Thymus (tissue), 11 donors: Measurements from ENCODE around the gene CELF4. TPM values are rescaled to one million over a fixed set of nuclear protein-coding genes. Genes with fewer than 3 reads are reported as not detected.

Source experiments
- DNase-seq, 9 donors: peaks; one replicate each; pipeline ENCODE4 v3.0.0-alpha.2; 2013; ENCODE audit warnings: low spot score in 9 of 9, low read depth in 6 of 9, missing footprints in 1 of 9
- H3K27ac ChIP-seq, 2 donors: one replicate each; pipeline ENCODE4 v1.5.1; 2013; ENCODE audit warnings: control low read depth in 1 of 2, low read depth in 1 of 2, low read length in 1 of 2, mild to moderate bottlenecking in 1 of 2, moderate library complexity in 1 of 2
- H3K27me3 ChIP-seq, 2 donors: one replicate each; pipeline ENCODE4 v1.5.1; 2013; ENCODE audit warnings: low read length in 1 of 2; ENCODE audit not compliant: control insufficient read depth in 2 of 2, insufficient read depth in 1 of 2
- H3K36me3 ChIP-seq, 2 donors: one replicate each; pipeline ENCODE4 v1.5.1; 2013; ENCODE audit warnings: low read length in 1 of 2, mild to moderate bottlenecking in 1 of 2, moderate library complexity in 1 of 2; ENCODE audit not compliant: control insufficient read depth in 2 of 2, insufficient read depth in 2 of 2
- H3K4me1 ChIP-seq, 2 donors: one replicate each; pipeline ENCODE4 v1.5.1; 2013; ENCODE audit warnings: low read length in 2 of 2; ENCODE audit not compliant: control insufficient read depth in 2 of 2, insufficient read depth in 2 of 2
- H3K4me3 ChIP-seq, 2 donors: one replicate each; pipeline ENCODE4 v1.5.1; 2013; ENCODE audit warnings: low read length in 2 of 2, control low read depth in 1 of 2, mild to moderate bottlenecking in 1 of 2
- H3K9me3 ChIP-seq, 2 donors: one replicate each; pipeline ENCODE4 v1.5.1; 2013; ENCODE audit warnings: low read length in 1 of 2, mild to moderate bottlenecking in 1 of 2; ENCODE audit not compliant: control insufficient read depth in 2 of 2, insufficient read depth in 1 of 2
- WGBS: extraction: QIAGEN DNeasy Blood & Tissue Kit; methylation state at CpG from one replicate; pipeline ENCODE4 v1.1.7; 2013; 5-methylcytosine and 5-hydroxymethylcytosine counted together
- polyA plus RNA-seq: library from polyadenylated mRNA; stranded (reverse); fragments of 200-250 nt; gene quantifications from one replicate; pipeline ENCODE4 v1.2.3, GENCODE V29; 2013
- total RNA-seq: library from RNA; stranded (reverse); fragments of 120-200 nt; gene quantifications from one replicate; pipeline ENCODE4 v1.2.4, GENCODE V29; 2013
- donor health status: healthy.

CELF4 gene
- total and polyA plus RNA-seq, 2 donors, result 0.05 to 0.39 TPM

DNA sequence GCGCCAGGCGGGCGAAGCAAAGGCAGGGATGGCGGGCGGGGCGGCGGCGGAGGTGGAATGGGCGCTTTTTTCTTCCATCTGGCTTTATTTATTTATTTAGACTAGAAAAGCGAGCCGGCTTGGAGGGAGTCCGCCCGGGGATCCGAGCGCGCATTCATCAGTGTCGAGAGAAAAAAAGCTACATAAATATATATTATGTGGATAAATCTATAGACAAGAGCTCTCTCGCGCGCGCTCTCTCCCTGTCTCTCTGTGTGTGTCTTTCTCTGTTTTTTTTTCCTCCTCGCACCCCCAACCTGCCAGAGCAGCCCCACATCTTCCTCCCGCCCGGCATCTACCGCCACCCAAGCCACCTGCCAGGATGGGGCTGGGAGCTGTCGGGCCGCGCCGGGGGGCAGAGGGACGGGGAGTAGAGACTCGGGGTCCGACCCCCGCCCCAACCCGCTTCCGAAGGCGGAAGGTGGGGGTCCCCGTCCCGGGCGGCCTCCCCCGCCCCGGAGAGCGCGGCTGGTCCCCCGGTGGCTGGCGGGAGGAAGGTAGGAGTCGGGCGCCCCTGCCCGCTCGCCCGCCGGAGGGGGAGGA lies 972 bp upstream of the CELF4 start:
- DNase-seq, result no peak
- Histone ChIP-seq H3K27ac (no peak overlapping the region), H3K4me1 (no peaks in the 10 kb centered on the region), H3K36me3 (no peaks in the 10 kb centered on the region), H3K4me3 (peak overlapping the region in 1 of 2 donors; percentile 31), H3K9me3 (no peaks in the 10 kb centered on the region), H3K27me3 (peaks cover 50 to 86% of the 10 kb centered on the region in 2 donors)
- WGBS, result 2% methylated on average over 51 of the region's 51 CpGs

DNA sequence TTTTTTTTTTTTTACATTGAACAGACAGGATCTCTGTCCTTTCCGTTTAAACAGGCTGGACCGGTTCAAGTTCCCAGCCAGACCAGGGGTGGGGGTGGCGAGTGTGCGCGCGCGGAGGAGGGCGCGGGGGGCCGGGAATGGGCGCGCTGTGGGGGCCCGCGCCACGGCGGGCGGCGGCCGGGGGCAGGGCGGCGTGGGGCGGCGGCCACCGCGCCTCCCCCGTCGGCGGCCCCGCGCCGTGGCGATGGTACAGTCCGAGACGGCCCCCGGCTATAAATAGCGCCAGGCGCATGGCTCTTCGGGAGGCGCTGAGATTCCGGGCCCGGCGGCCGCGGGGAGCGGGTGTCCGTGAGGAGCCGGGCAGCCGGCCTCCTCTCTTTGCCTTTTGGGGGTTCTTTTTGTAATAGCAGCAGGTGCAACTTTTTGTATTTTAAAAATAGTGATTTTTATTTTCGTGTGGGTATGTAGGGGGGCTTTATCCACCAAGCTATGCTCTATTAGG lies 430 bp upstream of the CELF4 start:
- Histone ChIP-seq H3K36me3 (no peaks in the 10 kb centered on the region), H3K27ac (no peak overlapping the region), H3K9me3 (no peaks in the 10 kb centered on the region), H3K4me3 (no peak overlapping the region), H3K27me3 (peaks cover 50 to 85% of the 10 kb centered on the region in 2 donors), H3K4me1 (no peaks in the 10 kb centered on the region)
- WGBS, result 2% methylated on average over 49 of the region's 49 CpGs
- DNase-seq, result no peak

DNA sequence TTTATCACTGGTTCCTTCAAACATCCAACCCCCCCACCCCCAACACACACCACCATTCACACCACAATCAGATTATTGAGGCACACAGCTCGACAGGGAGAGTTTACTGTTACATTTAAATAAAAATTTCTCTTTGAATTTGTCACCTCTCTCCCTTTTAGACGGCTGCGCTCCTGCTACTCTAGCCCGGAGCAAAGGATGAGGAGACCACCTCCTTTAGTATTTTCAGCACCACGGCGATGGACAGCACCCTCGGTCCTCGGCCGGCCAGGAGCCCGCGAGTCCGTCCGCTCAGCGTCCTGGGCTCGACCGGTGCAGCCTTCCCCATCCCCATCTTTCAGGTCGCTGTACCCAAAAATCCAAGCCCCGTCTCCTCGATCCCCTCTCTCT lies 892 bp downstream of the CELF4 start:
- 5% methylated on average over 19 of the region's 19 CpGs for WGBS
- H3K4me3 ChIP-seq, result no peak overlapping the region

DNA sequence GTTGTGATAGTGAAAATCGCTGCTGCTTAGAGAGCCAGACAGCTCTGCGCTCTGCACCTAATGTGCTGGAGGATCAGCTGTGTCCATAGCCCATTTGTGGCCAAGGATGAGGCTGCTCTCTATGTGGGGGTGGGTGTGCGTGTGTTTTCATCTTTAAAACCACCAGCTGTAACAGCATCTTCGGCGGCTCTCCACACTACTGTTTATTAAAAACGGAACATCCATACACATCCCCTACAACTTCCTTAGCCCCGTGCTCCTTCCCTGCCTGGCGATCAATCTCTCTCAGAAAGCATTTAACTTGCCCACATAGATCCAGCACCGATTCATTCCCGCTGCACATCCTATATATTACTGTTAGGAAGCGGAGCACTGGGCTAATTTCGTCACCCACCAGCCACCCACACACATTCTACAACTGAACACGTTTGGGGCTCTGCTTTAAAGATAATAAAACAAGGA lies 1.6 kb downstream of the CELF4 start:
- WGBS, result 44% methylated on average over 13 of the region's 13 CpGs
- no peaks in the 10 kb centered on the region for H3K9me3 ChIP-seq
- no peak for DNase-seq
- no peaks in the 10 kb centered on the region for H3K4me1 ChIP-seq
- H3K27me3 ChIP-seq, result peaks cover 49 to 69% of the 10 kb centered on the region in 2 donors
- no peak overlapping the region for H3K4me3 ChIP-seq
- no peak overlapping the region for H3K27ac ChIP-seq
- no peaks in the 10 kb centered on the region for H3K36me3 ChIP-seq

More for the DNA sequence above, 892 bp downstream of the CELF4 start:
- Histone ChIP-seq H3K27ac (no peak overlapping the region), H3K4me1 (no peaks in the 10 kb centered on the region), H3K27me3 (peaks cover 50 to 77% of the 10 kb centered on the region in 2 donors), H3K9me3 (no peaks in the 10 kb centered on the region), H3K36me3 (no peaks in the 10 kb centered on the region)
- peak in 6 of 9 donors; percentile 2 to 27 (median 10) for DNase-seq

DNA sequence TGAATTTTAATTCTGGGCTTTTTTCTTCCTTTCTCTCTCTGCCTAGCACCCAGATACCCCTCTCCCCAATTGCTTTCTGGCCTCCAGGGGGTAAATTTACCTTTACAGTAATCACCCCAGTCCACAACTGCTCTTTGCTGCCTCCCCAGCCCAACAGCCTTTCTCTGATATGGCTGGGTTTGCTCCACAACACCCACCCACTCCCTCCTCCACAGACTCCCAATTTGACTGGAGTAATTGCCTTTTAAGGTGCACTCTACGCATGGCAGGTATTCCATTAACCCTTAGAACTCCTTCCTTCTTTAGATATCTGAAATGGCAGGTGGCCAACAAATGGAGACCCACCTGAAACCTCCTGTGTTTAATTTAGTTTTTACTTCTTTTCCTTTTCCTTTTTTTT lies 3.6 kb downstream of the CELF4 start:
- DNase-seq, result no peak
- 60% methylated on average over 1 of the region's 1 CpG for WGBS
- no peak overlapping the region for H3K4me3 ChIP-seq
- H3K36me3 ChIP-seq, result no peaks in the 10 kb centered on the region
- H3K9me3 ChIP-seq, result no peaks in the 10 kb centered on the region
- peaks cover 31 to 49% of the 10 kb centered on the region in 2 donors for H3K27me3 ChIP-seq
- H3K27ac ChIP-seq, result no peak overlapping the region
- H3K4me1 ChIP-seq, result no peaks in the 10 kb centered on the region

DNA sequence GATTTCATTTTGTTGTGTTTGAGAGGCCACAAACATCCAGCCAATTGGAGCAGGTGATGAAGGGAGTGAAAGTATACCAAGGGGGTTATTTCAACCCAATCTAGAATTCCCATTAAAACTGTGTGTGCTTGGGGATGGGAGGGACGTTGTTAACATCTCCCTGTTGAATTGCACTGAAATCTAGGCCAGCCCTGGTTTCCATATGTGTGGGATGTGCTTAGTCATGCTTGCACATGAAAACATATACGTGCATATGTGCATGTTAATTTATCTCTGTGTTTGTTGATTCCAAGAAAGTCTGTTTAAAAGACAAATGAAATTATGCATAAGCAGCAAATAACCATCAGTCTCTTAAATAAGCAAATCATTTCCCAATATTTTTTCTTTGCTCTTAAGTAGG lies 5.6 kb downstream of the CELF4 start:
- WGBS, result 54% methylated on average over 2 of the region's 2 CpGs

DNA sequence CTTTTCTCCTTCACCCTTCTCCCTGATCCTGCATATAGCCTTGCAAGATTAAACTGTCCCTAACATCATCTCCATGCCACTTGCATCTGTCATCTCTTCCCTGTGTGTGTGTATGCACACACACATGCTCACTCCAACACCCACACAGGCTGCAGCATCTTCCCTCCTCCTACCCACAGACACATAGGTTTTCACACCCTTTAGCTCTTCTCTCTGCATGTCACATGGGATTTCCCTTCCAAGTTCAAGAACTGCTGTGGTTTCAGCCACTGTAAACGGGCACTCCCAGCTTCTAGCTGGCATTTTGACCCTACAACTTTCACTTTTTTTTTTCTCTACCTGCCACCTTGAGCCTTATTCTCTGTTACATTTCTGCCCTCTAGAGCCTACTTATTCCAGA lies 6.4 kb downstream of the CELF4 start:
- Histone ChIP-seq H3K27me3 (peaks cover 7 to 22% of the 10 kb centered on the region in 2 donors), H3K4me1 (no peaks in the 10 kb centered on the region), H3K36me3 (no peaks in the 10 kb centered on the region), H3K27ac (no peak overlapping the region), H3K9me3 (no peaks in the 10 kb centered on the region), H3K4me3 (no peak overlapping the region)
- DNase-seq, result no peak
- 59% methylated on average over 1 of the region's 1 CpG for WGBS

More for the DNA sequence above, 5.6 kb downstream of the CELF4 start:
- no peak overlapping the region for H3K4me3 ChIP-seq
- H3K4me1 ChIP-seq, result no peaks in the 10 kb centered on the region
- H3K36me3 ChIP-seq, result no peaks in the 10 kb centered on the region
- peaks cover 15 to 30% of the 10 kb centered on the region in 2 donors for H3K27me3 ChIP-seq
- H3K9me3 ChIP-seq, result no peaks in the 10 kb centered on the region
- no peak overlapping the region for H3K27ac ChIP-seq
- DNase-seq, result no peak

DNA sequence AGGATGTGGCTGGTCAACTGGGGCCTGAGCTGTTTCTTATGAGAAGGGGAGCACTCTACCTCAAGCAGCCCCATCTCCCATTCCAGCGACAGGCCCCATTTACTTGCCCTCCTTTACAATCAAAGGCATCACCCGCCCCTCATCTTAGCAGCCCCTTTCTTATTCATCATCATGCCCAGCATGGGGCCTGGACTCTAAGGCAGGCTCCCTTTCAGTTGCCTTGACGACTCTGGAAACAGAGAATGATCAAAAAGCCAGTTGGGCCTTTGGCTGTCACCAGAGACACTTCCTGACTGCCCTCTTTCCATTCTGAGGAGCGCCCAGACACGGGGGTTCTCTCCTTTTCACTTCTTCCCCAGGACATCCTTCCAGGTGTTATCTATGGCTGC lies 11.2 kb downstream of the CELF4 start:
- no peaks in the 10 kb centered on the region for H3K4me1 ChIP-seq
- no peak overlapping the region for H3K4me3 ChIP-seq
- H3K9me3 ChIP-seq, result no peaks in the 10 kb centered on the region
- H3K36me3 ChIP-seq, result no peaks in the 10 kb centered on the region
- WGBS, result 71% methylated on average over 5 of the region's 5 CpGs
- no peak for DNase-seq
- H3K27me3 ChIP-seq, result peaks cover 0 to 8% of the 10 kb centered on the region in 2 donors
- no peak overlapping the region for H3K27ac ChIP-seq

DNA sequence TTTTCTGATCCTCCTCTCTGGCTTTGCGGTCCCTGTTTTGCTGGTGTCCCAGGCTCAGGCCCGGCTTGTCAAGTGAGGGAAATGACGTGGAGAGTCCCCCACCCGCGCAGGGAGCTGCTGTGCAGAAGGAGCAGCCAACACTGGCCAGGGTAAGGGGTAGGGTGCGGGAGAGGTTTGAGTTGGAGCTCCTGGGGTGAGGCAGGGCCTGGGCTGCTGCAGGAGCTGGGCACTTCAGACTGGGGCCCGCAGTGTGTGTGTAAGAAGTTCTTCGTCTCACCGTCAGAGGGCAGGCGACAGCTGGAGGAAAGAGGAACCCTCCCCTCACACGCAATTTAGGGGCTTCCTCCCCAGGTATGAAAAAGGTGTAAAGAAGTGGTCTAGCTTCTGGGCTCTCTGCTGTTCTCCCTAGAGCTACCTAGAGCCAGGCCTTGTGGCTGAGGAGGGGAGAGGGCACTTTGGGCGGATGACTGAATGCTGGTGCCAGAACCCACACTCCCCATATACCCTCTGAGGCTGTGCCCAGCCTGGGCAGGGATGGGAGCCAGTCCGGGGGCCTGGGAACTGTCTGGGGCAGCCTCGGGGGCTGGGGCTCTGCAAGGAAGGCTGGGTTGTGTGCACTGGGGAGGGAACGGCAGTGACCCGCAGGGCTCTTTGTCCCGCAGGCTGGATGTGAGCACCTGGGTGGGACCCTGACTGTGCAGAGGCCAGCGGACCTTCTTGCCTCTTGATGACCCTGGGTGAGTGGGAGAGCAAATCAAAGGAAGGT lies 11.8 kb downstream of the CELF4 start:
- 57% methylated on average over 18 of the region's 18 CpGs for WGBS
- H3K9me3 ChIP-seq, result no peaks in the 10 kb centered on the region
- no peak for DNase-seq
- H3K4me3 ChIP-seq, result no peak overlapping the region
- no peaks in the 10 kb centered on the region for H3K36me3 ChIP-seq
- no peak overlapping the region for H3K27ac ChIP-seq
- no peaks in the 10 kb centered on the region for H3K4me1 ChIP-seq
- H3K27me3 ChIP-seq, result peaks cover 0 to 8% of the 10 kb centered on the region in 2 donors
